Measurements from ENCODE around the gene SEC14L5.

The SEC14L5 gene

GRCh38 chr16:5000573-5001001, 42.5 kb downstream of the SEC14L5 start:
- no peaks in the 10 kb centered on the region for H3K4me1 ChIP-seq (ENCODE audit: control insufficient read depth, insufficient read depth, low read length)
- no peaks in the 10 kb centered on the region for H3K9me3 ChIP-seq (ENCODE audit: control insufficient read depth, low read length)
- H3K4me3 ChIP-seq (ENCODE audit: insufficient read depth, low read depth, low read length) = no peak overlapping the region
- WGBS, 2 experiments = 93 to 95% methylated on average over 19 of the region's 19 CpGs
- no peaks in the 10 kb centered on the region for H3K36me3 ChIP-seq (ENCODE audit: control insufficient read depth, insufficient read depth, low read length)
- H3K27me3 ChIP-seq (ENCODE audit: control insufficient read depth, insufficient read depth, low read length, poor library complexity, severe bottlenecking) = peaks cover 3% of the 10 kb centered on the region
- no peak overlapping the region for H3K27ac ChIP-seq (ENCODE audit: insufficient read depth, low read depth, low read length, poor library complexity, severe bottlenecking)

- Histone ChIP-seq H3K27ac (ENCODE audit: insufficient read depth, low read depth, low read length, poor library complexity, severe bottlenecking) (no peak overlapping the region), H3K9me3 (ENCODE audit: control insufficient read depth, low read length) (no peaks in the 10 kb centered on the region), H3K4me1 (ENCODE audit: control insufficient read depth, insufficient read depth, low read length) (no peaks in the 10 kb centered on the region), H3K4me3 (ENCODE audit: insufficient read depth, low read depth, low read length) (no peak overlapping the region), H3K27me3 (ENCODE audit: control insufficient read depth, insufficient read depth, low read length, poor library complexity, severe bottlenecking) (no peaks in the 10 kb centered on the region), H3K36me3 (ENCODE audit: control insufficient read depth, insufficient read depth, low read length) (no peaks in the 10 kb centered on the region)
- 89 to 91% methylated on average over 7 of the region's 7 CpGs for WGBS, 2 experiments
Observed at GRCh38 chr16:5001571-5001970, 43.4 kb downstream of the SEC14L5 start.

DNA sequence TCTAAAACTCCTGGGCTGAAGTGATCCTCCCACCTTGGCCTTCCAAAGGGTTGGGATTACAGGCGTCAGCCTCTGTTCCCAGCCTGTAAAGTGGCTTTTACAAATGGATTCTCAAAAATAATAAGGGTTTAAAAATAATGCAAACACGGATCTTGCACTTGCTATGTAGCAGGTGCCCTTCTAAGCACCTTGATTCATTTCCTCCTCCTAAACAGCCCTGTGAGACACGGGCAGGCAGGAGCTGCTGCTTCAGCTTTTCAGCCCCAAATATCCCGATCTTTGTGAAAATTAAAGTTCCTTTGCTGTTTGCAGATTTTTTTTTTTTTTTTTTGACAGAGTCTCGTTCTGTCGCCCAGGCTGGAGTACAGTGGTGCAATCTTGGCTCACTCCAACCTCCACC, 43.9 kb downstream of the SEC14L5 start:
- no peaks in the 10 kb centered on the region for H3K27me3 ChIP-seq (ENCODE audit: control insufficient read depth, insufficient read depth, low read length, poor library complexity, severe bottlenecking)
- no peak overlapping the region for H3K27ac ChIP-seq (ENCODE audit: insufficient read depth, low read depth, low read length, poor library complexity, severe bottlenecking)
- H3K36me3 ChIP-seq (ENCODE audit: control insufficient read depth, insufficient read depth, low read length) = no peaks in the 10 kb centered on the region
- H3K4me3 ChIP-seq (ENCODE audit: insufficient read depth, low read depth, low read length) = no peak overlapping the region
- 89 to 91% methylated on average over 6 of the region's 6 CpGs for WGBS, 2 experiments
- no peaks in the 10 kb centered on the region for H3K4me1 ChIP-seq (ENCODE audit: control insufficient read depth, insufficient read depth, low read length)
- no peaks in the 10 kb centered on the region for H3K9me3 ChIP-seq (ENCODE audit: control insufficient read depth, low read length)

GRCh38 chr16:5002699-5003143, 44.6 kb downstream of the SEC14L5 start:
- H3K27ac ChIP-seq (ENCODE audit: insufficient read depth, low read depth, low read length, poor library complexity, severe bottlenecking) = no peak overlapping the region
- no peaks in the 10 kb centered on the region for H3K36me3 ChIP-seq (ENCODE audit: control insufficient read depth, insufficient read depth, low read length)
- no peak overlapping the region for H3K4me3 ChIP-seq (ENCODE audit: insufficient read depth, low read depth, low read length)
- H3K9me3 ChIP-seq (ENCODE audit: control insufficient read depth, low read length) = no peaks in the 10 kb centered on the region
- H3K27me3 ChIP-seq (ENCODE audit: control insufficient read depth, insufficient read depth, low read length, poor library complexity, severe bottlenecking) = no peaks in the 10 kb centered on the region
- no peaks in the 10 kb centered on the region for H3K4me1 ChIP-seq (ENCODE audit: control insufficient read depth, insufficient read depth, low read length)
- 93 to 94% methylated on average over 3 of the region's 3 CpGs for WGBS, 2 experiments

DNA sequence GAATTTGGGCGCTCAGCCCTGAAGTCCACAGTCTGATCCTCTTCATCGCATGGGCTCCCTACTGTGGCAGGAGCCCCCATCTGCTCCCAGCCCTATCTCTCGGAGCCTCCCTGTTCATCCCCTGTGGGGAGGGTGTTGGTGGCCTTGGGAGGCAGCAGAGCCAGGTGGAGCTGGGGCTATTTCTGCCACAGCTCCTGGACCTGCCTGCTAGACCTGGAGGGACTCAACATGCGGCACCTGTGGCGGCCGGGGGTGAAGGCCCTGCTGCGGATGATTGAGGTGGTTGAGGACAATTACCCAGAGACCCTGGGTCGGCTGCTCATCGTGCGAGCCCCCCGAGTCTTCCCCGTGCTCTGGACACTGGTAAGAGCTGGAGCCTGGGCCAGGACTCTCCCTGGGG, 45.1 kb downstream of the SEC14L5 start:
- Histone ChIP-seq H3K4me3 (ENCODE audit: insufficient read depth, low read depth, low read length) (no peak overlapping the region), H3K9me3 (ENCODE audit: control insufficient read depth, low read length) (no peaks in the 10 kb centered on the region), H3K36me3 (ENCODE audit: control insufficient read depth, insufficient read depth, low read length) (no peaks in the 10 kb centered on the region), H3K4me1 (ENCODE audit: control insufficient read depth, insufficient read depth, low read length) (no peaks in the 10 kb centered on the region), H3K27ac (ENCODE audit: insufficient read depth, low read depth, low read length, poor library complexity, severe bottlenecking) (no peak overlapping the region), H3K27me3 (ENCODE audit: control insufficient read depth, insufficient read depth, low read length, poor library complexity, severe bottlenecking) (no peaks in the 10 kb centered on the region)
- WGBS, 2 experiments = 89 to 90% methylated on average over 12 of the region's 12 CpGs

GRCh38 chr16:5003828-5004227, 45.7 kb downstream of the SEC14L5 start:
- no peaks in the 10 kb centered on the region for H3K9me3 ChIP-seq (ENCODE audit: control insufficient read depth, low read length)
- no peaks in the 10 kb centered on the region for H3K4me1 ChIP-seq (ENCODE audit: control insufficient read depth, insufficient read depth, low read length)
- H3K27ac ChIP-seq (ENCODE audit: insufficient read depth, low read depth, low read length, poor library complexity, severe bottlenecking) = no peak overlapping the region
- no peaks in the 10 kb centered on the region for H3K36me3 ChIP-seq (ENCODE audit: control insufficient read depth, insufficient read depth, low read length)
- 91 to 96% methylated on average over 10 of the region's 10 CpGs for WGBS, 2 experiments
- no peaks in the 10 kb centered on the region for H3K27me3 ChIP-seq (ENCODE audit: control insufficient read depth, insufficient read depth, low read length, poor library complexity, severe bottlenecking)
- no peak overlapping the region for H3K4me3 ChIP-seq (ENCODE audit: insufficient read depth, low read depth, low read length)

- 89 to 90% methylated on average over 5 of the region's 5 CpGs for WGBS, 2 experiments
Observed at GRCh38 chr16:5004311-5004710, 46.2 kb downstream of the SEC14L5 start.

DNA sequence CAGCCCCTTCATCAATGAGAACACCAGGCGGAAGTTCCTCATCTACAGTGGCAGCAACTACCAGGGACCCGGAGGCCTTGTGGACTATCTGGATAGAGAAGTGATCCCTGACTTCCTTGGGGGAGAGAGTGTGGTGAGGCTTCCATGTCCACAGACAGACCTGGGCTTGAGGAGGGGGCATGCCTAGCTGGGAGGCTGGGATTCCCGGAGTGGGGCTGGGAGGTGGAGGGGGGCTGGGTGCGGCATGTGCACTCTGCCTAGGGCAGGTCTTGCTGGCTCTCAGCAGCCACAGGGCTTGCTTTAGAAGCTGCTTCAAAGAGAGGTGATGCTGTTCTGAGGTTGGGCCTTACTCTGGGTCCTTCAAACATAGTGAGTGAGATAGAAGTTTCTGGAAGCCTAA, 47.8 kb downstream of the SEC14L5 start:
- 94 to 95% methylated on average over 4 of the region's 4 CpGs for WGBS, 2 experiments
- H3K27ac ChIP-seq (ENCODE audit: insufficient read depth, low read depth, low read length, poor library complexity, severe bottlenecking) = no peak overlapping the region
- no peaks in the 10 kb centered on the region for H3K27me3 ChIP-seq (ENCODE audit: control insufficient read depth, insufficient read depth, low read length, poor library complexity, severe bottlenecking)

More at GRCh38 chr16:5004311-5004710, 46.2 kb downstream of the SEC14L5 start:
- no peak overlapping the region for H3K4me3 ChIP-seq (ENCODE audit: insufficient read depth, low read depth, low read length)
- H3K4me1 ChIP-seq (ENCODE audit: control insufficient read depth, insufficient read depth, low read length) = no peaks in the 10 kb centered on the region
- H3K9me3 ChIP-seq (ENCODE audit: control insufficient read depth, low read length) = no peaks in the 10 kb centered on the region
- H3K27me3 ChIP-seq (ENCODE audit: control insufficient read depth, insufficient read depth, low read length, poor library complexity, severe bottlenecking) = no peaks in the 10 kb centered on the region
- H3K36me3 ChIP-seq (ENCODE audit: control insufficient read depth, insufficient read depth, low read length) = no peaks in the 10 kb centered on the region
- H3K27ac ChIP-seq (ENCODE audit: insufficient read depth, low read depth, low read length, poor library complexity, severe bottlenecking) = no peak overlapping the region

DNA sequence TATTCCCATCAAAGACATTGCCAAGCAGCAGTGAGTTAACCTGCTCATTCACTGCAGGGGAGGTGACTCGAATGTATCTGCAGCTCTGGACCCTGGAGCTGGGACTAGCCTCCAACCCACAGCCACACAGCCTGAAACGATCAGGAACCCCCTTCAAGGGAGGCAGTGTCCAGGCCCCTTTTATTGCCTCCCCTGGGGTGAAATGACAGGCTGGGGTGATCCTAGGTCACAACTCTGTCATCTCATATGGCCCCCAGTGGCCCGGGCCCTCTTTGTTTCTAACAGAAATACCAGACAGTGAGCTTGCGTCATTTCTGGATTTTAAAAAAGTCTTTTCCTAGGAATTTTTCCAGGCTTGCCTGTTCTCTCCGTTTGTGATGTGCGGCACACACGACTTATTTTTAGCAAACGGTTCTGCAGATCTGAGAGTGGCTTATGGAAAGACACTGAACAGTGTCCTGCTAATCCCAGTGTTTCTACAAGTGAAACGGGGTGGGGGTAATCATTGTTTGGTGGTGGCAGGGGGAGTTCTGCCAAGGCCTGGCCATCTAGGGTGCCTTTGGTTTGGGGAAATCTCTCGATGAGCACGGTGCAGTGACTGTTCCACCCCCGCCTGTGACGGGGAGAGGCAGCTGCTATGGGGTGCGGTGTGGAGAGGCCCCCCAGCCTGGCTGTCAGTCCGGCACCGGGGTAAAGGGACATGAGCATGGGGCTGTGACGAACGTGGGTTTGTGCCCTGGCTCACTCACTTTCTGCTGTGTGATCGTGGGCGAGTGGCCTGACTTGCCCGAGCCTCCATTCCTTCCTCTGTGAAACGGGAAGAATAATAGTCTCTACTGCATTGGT, 48.4 kb downstream of the SEC14L5 start:
- Histone ChIP-seq H3K9me3 (ENCODE audit: control insufficient read depth, low read length) (no peaks in the 10 kb centered on the region), H3K27ac (ENCODE audit: insufficient read depth, low read depth, low read length, poor library complexity, severe bottlenecking) (no peak overlapping the region), H3K36me3 (ENCODE audit: control insufficient read depth, insufficient read depth, low read length) (no peaks in the 10 kb centered on the region), H3K4me3 (ENCODE audit: insufficient read depth, low read depth, low read length) (no peak overlapping the region), H3K4me1 (ENCODE audit: control insufficient read depth, insufficient read depth, low read length) (no peaks in the 10 kb centered on the region), H3K27me3 (ENCODE audit: control insufficient read depth, insufficient read depth, low read length, poor library complexity, severe bottlenecking) (no peaks in the 10 kb centered on the region)
- 91 to 92% methylated on average over 22 of the region's 22 CpGs for WGBS, 2 experiments

More for the DNA sequence above, 47.8 kb downstream of the SEC14L5 start:
- no peaks in the 10 kb centered on the region for H3K36me3 ChIP-seq (ENCODE audit: control insufficient read depth, insufficient read depth, low read length)
- H3K4me3 ChIP-seq (ENCODE audit: insufficient read depth, low read depth, low read length) = no peak overlapping the region
- H3K4me1 ChIP-seq (ENCODE audit: control insufficient read depth, insufficient read depth, low read length) = no peaks in the 10 kb centered on the region
- no peaks in the 10 kb centered on the region for H3K9me3 ChIP-seq (ENCODE audit: control insufficient read depth, low read length)

- 88% methylated on average over 9 to 10 of the region's 10 CpGs for WGBS, 2 experiments
- Histone ChIP-seq H3K4me3 (ENCODE audit: insufficient read depth, low read depth, low read length) (no peak overlapping the region), H3K4me1 (ENCODE audit: control insufficient read depth, insufficient read depth, low read length) (no peaks in the 10 kb centered on the region), H3K27ac (ENCODE audit: insufficient read depth, low read depth, low read length, poor library complexity, severe bottlenecking) (no peak overlapping the region), H3K9me3 (ENCODE audit: control insufficient read depth, low read length) (no peaks in the 10 kb centered on the region), H3K36me3 (ENCODE audit: control insufficient read depth, insufficient read depth, low read length) (no peaks in the 10 kb centered on the region), H3K27me3 (ENCODE audit: control insufficient read depth, insufficient read depth, low read length, poor library complexity, severe bottlenecking) (no peaks in the 10 kb centered on the region)
Observed at GRCh38 chr16:5007256-5007655, 49.1 kb downstream of the SEC14L5 start.
